ENCODE measurements around the gene AGR3.

AGR3 gene

DNA sequence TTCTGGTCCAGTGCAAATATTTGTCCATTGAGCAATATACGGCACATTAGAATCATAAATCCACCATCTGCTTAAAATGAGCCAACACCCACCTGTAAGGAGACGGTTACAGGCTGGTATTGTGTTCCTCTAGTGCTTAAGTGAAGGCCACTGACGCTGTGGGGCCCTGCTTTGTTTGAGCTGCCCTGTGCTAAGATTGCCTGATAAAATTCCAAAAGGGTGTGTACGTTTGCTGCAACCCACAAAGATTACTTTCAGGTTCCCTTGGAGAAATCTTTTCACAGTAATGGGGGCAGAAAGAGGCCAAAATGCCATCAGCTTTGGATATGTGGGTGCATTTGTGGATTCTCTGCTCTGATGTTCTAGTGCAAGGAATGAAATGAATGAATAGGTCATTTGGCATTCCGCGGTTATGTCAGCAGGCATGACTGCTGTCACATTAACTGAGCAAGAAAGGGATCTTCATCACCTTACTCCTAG, 34.4 kb downstream of the AGR3 start:
- Histone ChIP-seq H3K36me3 (ENCODE audit: low read length) (no peaks in the 10 kb centered on the region), H3K4me3 (ENCODE audit: insufficient read depth, low read length, poor library complexity, severe bottlenecking) (no peak overlapping the region), H3K27ac (ENCODE audit: low read depth, low read length) (no peak overlapping the region), H2AFZ (ENCODE audit: low read depth, low read length, severe bottlenecking) (no peak overlapping the region), H3K9me2 (replicated peaks; ENCODE audit: insufficient read depth, low read length) (no peaks in the 10 kb centered on the region), H4K20me1 (ENCODE audit: low read depth, low read length) (no peaks in the 10 kb centered on the region), H3K9ac (ENCODE audit: low read length) (no peak overlapping the region), H3K27me3 (ENCODE audit: low read length) (no peaks in the 10 kb centered on the region), H3K9me3 (ENCODE audit: insufficient read depth, low read length) (no peaks in the 10 kb centered on the region), H3K4me2 (ENCODE audit: low read depth, low read length, poor library complexity, severe bottlenecking) (no peak overlapping the region), H3K79me2 (ENCODE audit: insufficient read depth, low read length) (no peaks in the 10 kb centered on the region), H3F3A (ENCODE audit: insufficient read depth) (no peaks in the 10 kb centered on the region)
- TF ChIP-seq, protein P1, sequence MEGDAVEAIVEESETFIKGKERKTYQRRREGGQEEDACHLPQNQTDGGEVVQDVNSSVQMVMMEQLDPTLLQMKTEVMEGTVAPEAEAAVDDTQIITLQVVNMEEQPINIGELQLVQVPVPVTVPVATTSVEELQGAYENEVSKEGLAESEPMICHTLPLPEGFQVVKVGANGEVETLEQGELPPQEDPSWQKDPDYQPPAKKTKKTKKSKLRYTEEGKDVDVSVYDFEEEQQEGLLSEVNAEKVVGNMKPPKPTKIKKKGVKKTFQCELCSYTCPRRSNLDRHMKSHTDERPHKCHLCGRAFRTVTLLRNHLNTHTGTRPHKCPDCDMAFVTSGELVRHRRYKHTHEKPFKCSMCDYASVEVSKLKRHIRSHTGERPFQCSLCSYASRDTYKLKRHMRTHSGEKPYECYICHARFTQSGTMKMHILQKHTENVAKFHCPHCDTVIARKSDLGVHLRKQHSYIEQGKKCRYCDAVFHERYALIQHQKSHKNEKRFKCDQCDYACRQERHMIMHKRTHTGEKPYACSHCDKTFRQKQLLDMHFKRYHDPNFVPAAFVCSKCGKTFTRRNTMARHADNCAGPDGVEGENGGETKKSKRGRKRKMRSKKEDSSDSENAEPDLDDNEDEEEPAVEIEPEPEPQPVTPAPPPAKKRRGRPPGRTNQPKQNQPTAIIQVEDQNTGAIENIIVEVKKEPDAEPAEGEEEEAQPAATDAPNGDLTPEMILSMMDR (IDR thresholded peaks at IDR 0.05; ENCODE audit: insufficient read depth, low read length, poor library complexity, severe bottlenecking) = no peak
- no peak for TF ChIP-seq EZH2phosphoT487 (conservative IDR thresholded peaks at IDR 0.05; ENCODE audit: low read length)

DNA sequence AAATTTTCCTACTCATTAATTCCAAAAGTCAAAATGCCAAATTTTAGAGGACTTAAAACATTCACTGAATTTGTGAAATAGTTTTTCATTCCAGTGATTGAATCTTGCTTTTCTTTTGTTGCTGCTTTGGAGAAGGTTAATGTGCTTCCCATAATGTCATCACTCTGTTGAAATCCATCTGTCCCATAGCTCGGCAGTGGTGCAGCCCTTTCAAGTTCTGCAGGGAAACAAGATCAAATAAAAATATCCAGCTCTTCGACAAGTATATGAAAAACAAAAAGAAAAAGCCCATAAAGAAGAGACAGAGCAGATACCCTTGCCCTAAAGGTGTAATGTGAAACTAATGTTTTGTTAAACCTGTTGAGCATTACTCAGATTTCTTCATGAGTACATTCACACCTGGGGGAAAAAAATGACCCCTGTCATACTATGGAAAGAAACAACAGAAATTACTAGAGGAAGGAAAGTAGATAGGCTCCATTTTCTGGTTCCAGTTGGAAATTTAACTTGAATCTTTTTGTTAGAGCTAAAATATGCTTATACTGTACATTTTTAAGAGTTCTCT, 35.1 kb downstream of the AGR3 start:
- H3F3A ChIP-seq (ENCODE audit: insufficient read depth) = no peaks in the 10 kb centered on the region
- H3K4me2 ChIP-seq (ENCODE audit: low read depth, low read length, poor library complexity, severe bottlenecking) = no peak overlapping the region
- H3K9me3 ChIP-seq (ENCODE audit: insufficient read depth, low read length) = no peaks in the 10 kb centered on the region
- no peak for TF ChIP-seq EZH2phosphoT487 (conservative IDR thresholded peaks at IDR 0.05; ENCODE audit: low read length)
- TF ChIP-seq, protein P1 (IDR thresholded peaks at IDR 0.05; ENCODE audit: insufficient read depth, low read length, poor library complexity, severe bottlenecking) = no peak
- H2AFZ ChIP-seq (ENCODE audit: low read depth, low read length, severe bottlenecking) = no peak overlapping the region
- no peak overlapping the region for H3K9ac ChIP-seq (ENCODE audit: low read length)
- H3K9me2 ChIP-seq (replicated peaks; ENCODE audit: insufficient read depth, low read length) = no peaks in the 10 kb centered on the region
- no peak overlapping the region for H3K27ac ChIP-seq (ENCODE audit: low read depth, low read length)
- no peaks in the 10 kb centered on the region for H3K36me3 ChIP-seq (ENCODE audit: low read length)
- no peaks in the 10 kb centered on the region for H3K27me3 ChIP-seq (ENCODE audit: low read length)
- H4K20me1 ChIP-seq (ENCODE audit: low read depth, low read length) = no peaks in the 10 kb centered on the region
- H3K4me3 ChIP-seq (ENCODE audit: insufficient read depth, low read length, poor library complexity, severe bottlenecking) = no peak overlapping the region
- no peaks in the 10 kb centered on the region for H3K79me2 ChIP-seq (ENCODE audit: insufficient read depth, low read length)

DNA sequence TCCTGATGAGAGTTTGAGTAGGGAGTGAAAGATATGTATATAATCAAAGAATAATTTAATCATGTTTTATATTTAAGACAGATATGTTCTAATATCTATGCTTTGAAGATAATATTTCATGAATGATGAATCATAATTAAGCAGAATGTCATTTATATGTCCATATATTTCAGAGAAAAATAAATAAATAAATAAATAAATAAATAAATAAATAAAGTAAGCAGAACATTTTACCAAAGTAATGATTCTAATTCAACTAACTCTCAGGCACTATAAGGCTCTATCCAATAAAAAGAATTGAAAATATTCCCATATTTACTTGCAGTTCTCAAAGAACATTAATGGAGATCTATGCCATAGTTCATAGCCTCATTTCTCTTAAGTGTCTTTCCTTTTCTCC, 36.0 kb downstream of the AGR3 start:
- Histone ChIP-seq H3K9me3 (ENCODE audit: insufficient read depth, low read length) (no peaks in the 10 kb centered on the region), H3K9ac (ENCODE audit: low read length) (no peak overlapping the region), H3K4me2 (ENCODE audit: low read depth, low read length, poor library complexity, severe bottlenecking) (no peak overlapping the region), H3F3A (ENCODE audit: insufficient read depth) (no peaks in the 10 kb centered on the region), H3K36me3 (ENCODE audit: low read length) (no peaks in the 10 kb centered on the region), H3K79me2 (ENCODE audit: insufficient read depth, low read length) (no peaks in the 10 kb centered on the region), H2AFZ (ENCODE audit: low read depth, low read length, severe bottlenecking) (no peak overlapping the region), H3K4me3 (ENCODE audit: insufficient read depth, low read length, poor library complexity, severe bottlenecking) (no peak overlapping the region), H4K20me1 (ENCODE audit: low read depth, low read length) (no peaks in the 10 kb centered on the region), H3K27me3 (ENCODE audit: low read length) (no peaks in the 10 kb centered on the region), H3K27ac (ENCODE audit: low read depth, low read length) (no peak overlapping the region), H3K9me2 (replicated peaks; ENCODE audit: insufficient read depth, low read length) (no peaks in the 10 kb centered on the region)
- TF ChIP-seq, protein P1 (IDR thresholded peaks at IDR 0.05; ENCODE audit: insufficient read depth, low read length, poor library complexity, severe bottlenecking) = no peak

All from SU-DHL-6 (cell line).